WI38 (cell line): ENCODE measurements around the gene FAM8A1.
A peak's percentile ranks its signal among the peaks of the same experiment; 100 is the strongest.
"Not testable (repeated sequence)": the region's sequence is repeated elsewhere in the genome, so short reads cannot be mapped to it uniquely, and the experiment has no call there.

Experiments
- H3K4me3 ChIP-seq: 2 replicates; pipeline ENCODE4 v1.5.1; 2011; ENCODE audit warnings: low read depth, mild to moderate bottlenecking, control low read depth, low read length
- TF ChIP-seq, protein P1 (sequence below): IDR thresholded peaks from 2 replicates; pipeline ENCODE4 v1.5.1; 2012; ENCODE audit warnings: low read depth, mild to moderate bottlenecking, control low read depth, low read length

The FAM8A1 gene

DNA sequence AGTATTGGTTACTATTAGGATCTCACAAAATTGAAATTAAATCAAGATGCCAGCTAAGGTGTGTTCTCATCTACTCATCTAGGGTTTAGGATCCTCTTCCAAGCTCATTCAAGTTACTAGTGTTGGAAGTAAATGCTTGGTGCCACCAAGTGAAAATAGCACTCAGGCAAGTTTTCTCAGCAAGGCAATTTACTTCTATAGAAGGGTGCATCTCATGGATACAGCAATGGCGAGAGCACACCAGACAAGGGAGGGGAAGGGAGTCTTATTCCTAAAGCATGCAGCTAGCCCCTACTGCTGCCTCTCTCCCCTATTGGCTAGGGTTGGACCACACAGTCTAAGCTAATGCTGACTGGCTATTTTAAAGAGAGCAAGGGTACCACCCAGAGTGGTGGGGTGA is 23.0 kb upstream of the FAM8A1 start:
- TF ChIP-seq, protein P1, sequence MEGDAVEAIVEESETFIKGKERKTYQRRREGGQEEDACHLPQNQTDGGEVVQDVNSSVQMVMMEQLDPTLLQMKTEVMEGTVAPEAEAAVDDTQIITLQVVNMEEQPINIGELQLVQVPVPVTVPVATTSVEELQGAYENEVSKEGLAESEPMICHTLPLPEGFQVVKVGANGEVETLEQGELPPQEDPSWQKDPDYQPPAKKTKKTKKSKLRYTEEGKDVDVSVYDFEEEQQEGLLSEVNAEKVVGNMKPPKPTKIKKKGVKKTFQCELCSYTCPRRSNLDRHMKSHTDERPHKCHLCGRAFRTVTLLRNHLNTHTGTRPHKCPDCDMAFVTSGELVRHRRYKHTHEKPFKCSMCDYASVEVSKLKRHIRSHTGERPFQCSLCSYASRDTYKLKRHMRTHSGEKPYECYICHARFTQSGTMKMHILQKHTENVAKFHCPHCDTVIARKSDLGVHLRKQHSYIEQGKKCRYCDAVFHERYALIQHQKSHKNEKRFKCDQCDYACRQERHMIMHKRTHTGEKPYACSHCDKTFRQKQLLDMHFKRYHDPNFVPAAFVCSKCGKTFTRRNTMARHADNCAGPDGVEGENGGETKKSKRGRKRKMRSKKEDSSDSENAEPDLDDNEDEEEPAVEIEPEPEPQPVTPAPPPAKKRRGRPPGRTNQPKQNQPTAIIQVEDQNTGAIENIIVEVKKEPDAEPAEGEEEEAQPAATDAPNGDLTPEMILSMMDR = no peak
- H3K4me3 ChIP-seq = no peak overlapping the region

DNA sequence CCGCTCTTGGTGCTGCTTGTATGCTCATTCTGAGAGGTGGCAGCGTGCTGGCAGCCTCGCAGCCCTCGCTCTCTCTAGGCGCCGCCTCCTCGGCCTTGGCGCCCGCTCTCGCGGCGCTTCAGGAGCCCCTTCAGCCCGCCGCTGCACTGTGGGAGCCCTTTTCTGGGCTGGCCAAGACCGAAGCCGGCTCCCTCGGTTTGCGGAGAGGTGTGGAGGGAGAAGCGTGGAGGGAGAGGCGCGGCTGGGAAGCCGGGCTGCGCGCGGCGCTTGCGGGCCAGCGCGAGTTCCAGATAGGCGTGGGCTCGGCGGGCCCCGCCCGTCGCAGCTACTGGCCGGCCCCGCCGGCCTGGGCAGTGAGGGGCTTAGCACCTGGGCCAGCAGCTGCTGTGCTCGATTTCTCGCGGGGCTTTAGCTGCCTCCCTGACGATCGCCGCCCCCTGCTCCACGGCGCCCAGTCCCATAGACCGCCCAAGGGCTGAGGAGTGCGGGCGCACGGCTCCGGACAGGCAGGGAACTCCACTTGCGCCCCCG is 19.5 kb upstream of the FAM8A1 start:
- H3K4me3 ChIP-seq = peak overlapping the region; percentile 61
- TF ChIP-seq, protein P1 = no peak

DNA sequence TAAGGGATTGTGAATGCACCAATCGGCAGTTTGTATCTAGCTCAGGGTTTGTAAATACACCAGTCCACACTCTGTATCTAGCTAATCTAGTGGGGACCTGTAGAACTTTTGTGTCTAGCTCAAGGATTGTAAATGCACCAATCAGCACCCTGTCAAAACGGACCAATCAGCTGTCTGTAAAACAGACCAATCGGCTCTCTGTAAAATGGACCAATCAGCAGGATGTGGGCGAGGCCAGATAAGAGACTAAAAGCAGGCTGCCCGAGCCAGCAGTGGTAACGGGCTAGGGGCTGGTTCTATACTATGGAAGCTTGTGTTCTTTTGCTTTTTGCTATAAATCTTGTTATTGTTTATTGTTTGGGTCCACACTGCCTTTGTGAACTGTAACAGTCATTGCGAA is 18.8 kb upstream of the FAM8A1 start:
- not testable (repeated sequence) for H3K4me3 ChIP-seq

DNA sequence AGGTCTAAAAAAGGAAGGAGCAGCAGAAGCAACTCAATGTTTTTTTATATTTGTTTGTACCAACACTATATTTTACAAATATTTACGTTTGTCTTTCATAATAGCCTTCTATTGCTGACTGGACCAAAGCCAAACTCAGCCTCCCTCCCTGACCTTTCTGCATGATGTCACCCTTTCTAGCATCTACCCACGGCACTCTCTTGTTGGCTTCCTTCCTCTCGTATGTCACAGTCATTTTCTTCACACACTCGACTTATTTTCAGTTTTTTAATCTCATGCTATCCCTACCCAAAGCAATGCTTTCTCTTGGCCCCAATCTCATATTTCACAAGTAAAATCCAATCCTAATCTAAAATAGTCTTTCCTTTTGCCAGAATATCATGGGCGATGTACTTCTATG is 16.3 kb upstream of the FAM8A1 start:
- TF ChIP-seq, protein P1 = no peak
- H3K4me3 ChIP-seq = no peak overlapping the region

DNA sequence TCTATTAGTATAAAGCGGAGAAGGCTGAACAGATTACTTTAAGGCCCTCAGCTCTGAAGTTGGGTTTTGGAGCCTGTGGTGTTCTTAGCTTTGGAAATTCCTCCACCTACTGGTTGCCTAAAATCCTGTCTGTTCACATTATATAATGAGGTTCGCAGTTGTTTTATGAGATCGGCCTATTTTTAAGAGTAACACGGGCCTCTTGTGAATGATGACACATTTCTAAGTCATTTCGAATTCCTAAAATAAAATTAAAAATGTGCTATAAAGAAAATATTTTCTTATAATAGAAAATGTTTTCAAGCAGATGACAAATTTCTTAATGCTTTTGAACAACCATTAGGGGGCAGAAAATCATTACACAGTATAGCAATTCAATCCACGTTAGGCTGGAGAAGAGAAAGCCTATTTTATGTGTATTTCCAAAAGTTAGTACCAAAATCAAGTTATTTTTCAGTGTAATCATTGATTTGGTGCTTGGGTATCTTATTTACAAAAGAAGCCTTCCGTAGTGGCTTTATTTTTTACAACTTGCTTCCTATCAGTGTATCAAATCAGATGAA is 15.8 kb upstream of the FAM8A1 start:
- no peak overlapping the region for H3K4me3 ChIP-seq
- TF ChIP-seq, protein P1 = peak; percentile 61

DNA sequence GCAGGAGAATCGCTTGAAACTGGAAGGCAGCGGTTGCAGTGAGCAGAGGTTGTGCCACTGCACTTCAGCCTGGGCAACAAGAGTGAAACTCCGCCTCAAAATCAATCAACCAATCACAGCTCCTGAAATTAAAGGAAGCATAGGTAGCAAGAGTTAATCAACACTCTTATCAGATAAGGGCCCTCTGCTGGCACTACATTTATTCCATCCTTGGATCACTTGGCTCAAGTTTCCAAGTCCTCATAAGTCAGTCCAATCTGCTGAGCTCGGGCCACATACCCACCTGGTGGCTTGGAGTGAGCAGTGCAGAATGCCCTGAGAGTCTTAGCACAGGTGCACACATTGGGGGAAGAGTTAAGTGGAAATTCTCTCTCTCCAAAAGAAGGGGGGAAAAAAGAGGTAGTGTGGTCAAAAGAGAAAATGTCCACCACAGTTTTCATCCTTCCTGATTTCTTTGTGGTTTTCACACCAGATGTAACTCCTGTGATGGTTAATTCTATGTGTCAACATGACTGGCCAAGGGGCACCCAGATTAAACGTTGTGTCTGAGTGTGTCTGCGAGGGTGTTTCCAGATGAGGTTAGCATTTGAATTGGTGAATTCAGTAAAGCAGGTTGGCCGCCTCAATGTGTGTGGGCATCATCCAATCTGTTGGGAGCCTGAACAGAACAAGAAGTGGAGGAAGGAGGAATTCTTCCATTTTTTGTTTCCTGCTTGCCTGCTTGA is 14.2 kb upstream of the FAM8A1 start:
- H3K4me3 ChIP-seq = no peak overlapping the region
- TF ChIP-seq, protein P1 = no peak

DNA sequence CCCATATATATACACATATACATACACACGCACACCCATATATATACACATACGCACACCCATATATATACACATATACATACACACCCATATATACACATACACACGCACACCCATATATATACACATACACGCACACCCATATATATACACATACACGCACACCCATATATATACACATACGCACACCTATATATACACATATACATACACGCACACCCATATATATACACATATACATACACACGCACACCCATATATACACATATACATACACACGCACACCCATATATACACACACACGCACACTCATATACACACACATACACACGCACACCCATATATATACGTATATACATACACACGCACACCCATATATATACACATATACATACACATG is 13.5 kb upstream of the FAM8A1 start:
- H3K4me3 ChIP-seq = not testable (repeated sequence)

DNA sequence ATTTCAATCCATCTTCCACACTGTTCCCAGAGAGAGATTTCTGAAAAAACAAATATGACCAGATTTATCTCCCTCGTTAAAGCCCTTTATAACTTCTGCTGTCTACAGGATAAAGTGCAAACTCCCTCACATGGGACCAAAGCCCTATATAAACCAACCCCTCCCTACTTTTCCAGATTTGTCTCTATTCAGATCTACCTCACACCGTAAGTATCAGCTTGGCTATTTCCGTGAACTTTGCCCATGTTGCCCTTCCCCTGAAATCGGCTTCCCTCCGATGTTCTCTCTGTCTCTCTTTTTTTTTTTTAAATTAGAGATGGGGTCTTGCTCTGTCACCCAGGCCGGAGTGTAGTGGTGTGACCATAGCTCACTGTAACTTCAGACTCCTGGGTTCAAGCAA is 12.1 kb upstream of the FAM8A1 start:
- H3K4me3 ChIP-seq = no peak overlapping the region
- TF ChIP-seq, protein P1 = no peak
